CD4-positive, alpha-beta T cell treated with Interleukin-2 at 100 ng/mL for 4 hours (primary cell): ENCODE measurements around the gene IFNA8.
"Not testable (repeated sequence)": the region's sequence is repeated elsewhere in the genome, so short reads cannot be mapped to it uniquely, and the experiment has no call there.

Source experiments
- DNase-seq: peaks from one replicate; pipeline ENCODE4 v3.0.0-alpha.2; 2020; ENCODE audit warnings: low spot score

IFNA8 gene

DNA sequence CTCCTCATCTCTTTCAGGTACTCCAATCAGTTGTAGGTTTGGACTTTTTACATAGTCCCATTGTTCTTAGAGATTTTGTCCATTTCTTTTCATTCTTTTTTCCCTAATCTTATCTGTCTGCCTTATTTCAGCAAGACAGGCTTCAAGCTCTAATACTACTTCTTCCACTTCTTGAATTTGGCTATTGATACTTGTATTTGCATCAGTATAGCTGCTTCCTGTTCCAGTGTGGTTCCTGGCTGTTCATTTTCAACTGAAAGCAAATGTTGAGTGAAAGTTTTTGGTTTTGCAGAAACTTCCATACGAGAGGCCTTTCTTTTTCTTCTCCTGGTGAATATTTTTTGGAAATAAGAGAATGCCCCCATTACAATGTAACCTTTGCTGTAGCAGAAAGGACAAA lies 19.3 kb downstream of the IFNA8 start:
- DNase-seq: no peak

DNA sequence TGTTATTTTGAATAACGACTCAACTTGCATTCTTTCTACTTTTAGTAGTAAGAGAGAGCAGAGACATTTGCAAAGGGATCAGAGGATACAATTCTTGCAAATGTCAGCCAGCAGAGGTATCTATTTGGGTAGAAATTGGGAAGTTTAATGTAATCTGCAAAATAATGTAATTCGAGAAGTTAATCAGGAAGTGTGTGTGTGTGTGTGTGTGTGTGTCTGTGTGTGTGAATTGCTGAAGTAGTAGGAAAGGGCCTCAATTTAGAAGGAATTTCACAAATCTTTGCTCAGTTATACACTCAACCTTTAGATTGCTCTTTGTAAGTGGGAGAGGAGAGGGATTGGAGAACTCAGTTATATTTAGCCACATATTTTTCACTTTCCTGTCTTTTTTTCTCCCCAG lies 20.3 kb downstream of the IFNA8 start:
- no peak for DNase-seq

DNA sequence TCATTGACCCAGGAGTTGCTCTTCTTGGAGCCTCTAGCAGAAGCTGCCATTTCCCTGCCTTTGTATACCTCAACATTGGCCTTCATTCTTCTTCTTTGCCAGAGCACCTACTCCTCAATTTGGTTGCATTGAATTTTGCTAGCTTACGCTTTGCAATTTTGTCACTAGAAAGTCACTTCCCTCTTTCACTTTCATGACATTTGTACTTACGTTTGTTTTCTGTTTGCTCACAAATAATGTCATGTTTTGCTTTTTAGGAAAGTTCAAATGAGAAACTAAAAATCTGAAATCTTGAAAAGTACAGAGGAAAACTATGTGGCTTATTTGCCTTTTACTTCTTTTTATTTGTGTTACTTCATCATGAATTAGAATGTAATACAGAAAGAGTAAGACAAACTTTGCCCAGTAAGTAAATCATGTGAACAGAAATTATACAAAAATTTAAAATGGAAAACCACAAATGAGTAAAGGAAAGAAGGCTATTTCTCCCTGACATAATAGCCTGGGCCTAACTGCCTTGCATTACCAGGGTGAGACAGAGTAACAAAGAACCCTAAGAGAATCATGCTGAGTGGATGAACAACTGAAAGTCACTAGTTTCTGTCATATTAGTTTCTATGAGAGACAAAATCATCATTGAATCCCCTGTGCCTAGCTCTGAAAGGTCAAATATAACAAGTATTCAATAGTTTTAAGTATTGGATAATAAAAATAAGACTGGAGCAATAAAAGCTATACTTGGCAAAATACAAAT lies 23.9 kb downstream of the IFNA8 start:
- DNase-seq: no peak

DNA sequence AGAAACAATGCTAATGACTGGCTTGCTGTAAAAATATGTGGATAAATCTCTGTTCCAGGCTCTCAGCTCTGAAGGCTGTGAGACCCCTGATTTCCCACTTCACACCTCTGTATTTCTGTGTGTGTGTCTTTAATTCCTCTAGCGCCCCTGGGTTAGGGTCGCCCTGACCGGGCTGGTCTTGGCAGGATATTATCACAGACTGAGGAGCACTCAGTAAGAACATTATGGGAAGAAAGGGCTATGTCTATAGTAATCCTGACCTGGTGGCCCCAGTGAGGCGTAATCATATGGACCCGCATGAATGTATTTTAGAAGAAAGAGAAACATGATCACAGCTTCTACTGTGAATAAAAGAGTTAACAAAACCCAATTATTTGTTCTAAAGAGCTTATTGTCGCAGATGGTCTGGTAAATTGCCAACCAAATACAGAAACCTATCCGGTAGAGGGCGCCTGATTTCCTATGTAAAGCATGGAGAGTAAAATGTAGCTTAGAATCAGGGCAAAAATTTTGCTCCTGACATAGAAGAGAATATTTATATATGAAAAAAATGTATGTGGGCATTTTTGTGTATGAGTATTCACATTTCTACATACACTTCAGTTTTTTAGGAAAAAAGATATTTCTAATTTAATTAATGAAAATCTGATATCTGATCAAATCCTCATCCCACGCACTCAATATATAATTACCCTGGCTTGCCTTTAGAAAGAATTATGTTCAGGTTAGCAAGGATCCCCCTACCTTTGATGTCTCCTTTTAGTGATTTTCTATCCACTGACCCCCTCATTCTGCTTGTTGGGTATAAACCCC lies 25.5 kb downstream of the IFNA8 start:
- peak; percentile 59 for DNase-seq

DNA sequence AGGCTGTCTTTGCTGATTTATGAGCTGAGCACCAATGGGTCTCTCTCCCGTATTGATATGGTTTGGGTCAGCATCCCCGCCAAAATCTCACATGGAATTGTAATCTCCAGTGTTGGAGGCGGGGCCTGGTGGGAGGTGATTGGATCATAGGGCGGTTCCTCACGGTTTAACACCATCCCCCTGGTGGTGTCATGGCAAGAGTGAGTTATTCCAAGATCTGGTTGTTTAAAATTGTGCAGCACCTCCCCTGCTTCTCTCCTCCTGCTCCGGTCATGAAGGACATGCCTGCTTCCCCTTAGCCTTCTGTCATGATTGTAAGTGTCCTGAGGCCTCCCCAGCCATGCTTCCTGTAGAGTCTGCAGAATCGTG lies 26.1 kb downstream of the IFNA8 start:
- DNase-seq: not testable (repeated sequence)

DNA sequence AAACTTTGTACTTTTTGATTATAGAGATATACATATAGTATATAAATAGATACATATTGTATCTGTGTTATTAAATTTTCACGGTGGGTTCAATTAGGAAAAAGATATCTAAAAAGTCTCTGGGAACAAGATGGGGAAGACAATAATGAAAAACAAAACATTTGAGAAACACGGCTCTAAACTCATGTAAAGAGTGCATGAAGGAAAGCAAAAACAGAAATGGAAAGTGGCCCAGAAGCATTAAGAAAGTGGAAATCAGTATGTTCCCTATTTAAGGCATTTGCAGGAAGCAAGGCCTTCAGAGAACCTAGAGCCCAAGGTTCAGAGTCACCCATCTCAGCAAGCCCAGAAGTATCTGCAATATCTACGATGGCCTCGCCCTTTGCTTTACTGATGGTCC lies 31.2 kb downstream of the IFNA8 start, which contains the start of gene IFNA1:
IFNA1 (plus strand) TSS at position 301 of the 400 bp plus-strand sequence; CDS start at position 370, 69 bp downstream.
- no peak for DNase-seq

DNA sequence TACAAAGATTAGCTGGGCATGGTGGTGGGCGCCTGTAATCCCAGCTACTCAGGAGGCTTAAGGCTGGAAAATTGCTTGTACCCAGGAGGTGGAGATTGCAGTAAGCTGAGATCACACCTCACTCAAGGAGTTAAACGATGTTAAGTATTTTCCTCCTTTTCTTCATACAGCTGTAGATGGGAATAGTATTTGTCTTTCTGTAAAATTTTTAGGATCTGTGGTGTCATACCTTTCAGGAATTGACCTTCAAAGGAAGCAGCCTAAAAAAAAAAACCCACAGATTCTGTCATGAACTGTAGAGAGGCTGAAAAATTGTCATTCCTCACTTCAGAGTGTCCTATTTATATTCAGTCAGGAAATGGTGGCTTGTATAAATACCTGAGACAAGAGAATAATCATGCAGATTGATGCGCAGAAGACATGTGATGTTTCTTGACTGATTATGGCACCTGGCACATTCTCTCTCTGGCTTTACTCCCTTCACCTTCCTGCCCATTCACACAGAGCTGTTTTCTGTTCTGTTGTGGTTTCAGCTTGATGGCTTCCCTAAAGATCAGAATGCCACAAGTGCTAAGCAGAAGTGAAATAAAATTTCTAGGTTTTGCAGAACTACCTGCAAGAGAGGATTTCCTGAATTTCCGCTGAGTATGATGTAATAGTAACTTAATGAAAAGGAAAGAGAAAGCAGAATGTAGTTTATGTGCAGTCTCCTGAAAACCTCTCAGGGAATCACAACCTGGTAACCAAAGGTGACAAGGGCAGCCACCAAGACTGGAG lies 35.1 kb downstream of the IFNA8 start:
- peak; percentile 47 for DNase-seq

DNA sequence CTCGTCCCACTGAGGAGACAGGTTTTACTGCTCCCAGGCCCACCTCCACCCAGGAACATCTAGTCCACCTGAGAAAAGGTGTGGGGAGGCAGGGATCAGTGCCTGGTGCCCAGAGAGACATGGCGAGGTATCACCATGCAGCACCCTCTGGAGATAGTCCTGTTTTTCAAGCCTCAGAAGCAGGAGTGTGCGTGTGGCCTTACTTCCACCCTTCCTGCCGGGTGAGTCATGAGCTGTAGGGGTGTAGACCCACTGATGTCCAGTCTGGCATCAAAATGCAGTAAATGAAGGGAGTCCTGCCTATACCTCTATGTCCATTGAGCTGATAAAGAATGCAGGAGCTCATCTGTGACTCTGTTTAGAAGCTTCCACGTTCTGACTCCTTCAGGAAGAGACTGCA lies 40.4 kb downstream of the IFNA8 start:
- DNase-seq: not testable (repeated sequence)

DNA sequence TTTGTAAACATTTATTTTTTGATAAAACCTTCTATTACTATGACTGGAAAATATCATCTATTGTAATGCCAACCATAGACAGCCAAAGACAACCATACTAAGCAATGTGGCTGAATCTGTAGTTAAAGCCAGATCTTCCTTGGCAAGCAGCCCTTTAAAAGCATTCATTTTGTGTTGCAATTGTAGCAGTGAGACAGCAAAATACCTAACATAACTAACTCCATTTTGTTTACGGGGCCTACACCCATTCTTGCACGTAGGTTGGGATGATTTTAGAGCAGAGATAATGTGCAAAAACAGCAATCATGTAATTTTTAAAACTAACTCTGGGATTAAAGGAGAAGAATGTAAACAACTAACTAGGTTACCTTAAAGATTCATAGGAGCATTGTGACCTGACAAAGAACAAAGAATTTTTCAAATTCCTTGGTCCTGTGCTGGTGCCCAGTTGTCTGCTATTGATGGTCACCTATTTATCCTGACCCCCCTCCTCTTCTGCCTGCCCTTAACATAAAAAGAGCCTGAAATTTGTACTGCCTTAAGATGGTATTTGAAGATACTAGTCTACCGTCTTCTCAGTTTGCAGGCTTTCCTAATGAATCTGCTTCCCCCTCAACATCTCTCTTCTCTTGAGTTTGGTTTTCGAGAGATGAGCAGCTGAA lies 41.9 kb downstream of the IFNA8 start:
- no peak for DNase-seq

DNA sequence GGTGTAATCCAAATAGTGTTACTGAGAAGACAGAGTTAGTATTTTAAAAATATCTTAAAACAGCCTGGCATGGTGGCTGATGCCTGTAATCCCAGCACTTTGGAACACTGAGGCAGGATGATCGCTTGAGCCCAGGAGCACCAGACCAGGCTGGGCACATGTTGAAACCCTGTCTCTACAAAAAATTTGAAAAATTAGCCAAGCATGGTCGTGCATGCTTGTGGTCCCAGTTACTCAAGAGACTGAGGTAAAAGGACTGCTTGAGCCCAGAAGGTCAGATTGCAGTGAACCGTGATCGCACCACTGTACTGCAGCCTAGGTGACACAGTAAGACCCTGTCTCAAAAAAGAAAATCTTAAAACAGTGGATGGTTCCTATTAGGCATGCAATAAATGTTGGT lies 43.8 kb downstream of the IFNA8 start:
- no peak for DNase-seq

DNA sequence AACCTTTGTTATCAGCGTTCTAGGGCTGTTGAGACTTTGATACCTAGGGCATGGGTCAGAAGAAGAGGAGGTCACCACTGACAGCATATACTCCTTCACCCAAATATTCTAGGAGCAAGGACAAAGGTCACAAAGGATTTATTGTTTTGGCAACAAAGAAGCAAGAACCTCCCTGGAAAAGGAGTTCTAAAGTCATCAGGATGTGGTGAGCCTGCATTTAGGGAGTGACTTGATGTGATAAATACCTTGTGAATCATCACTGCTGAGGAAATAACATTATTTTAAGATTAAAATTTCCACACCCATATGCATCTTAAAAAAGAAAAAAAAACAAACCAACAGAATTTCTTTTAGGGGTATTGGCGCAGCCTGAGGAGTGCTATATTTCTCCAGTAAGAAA lies 45.2 kb downstream of the IFNA8 start:
- no peak for DNase-seq

DNA sequence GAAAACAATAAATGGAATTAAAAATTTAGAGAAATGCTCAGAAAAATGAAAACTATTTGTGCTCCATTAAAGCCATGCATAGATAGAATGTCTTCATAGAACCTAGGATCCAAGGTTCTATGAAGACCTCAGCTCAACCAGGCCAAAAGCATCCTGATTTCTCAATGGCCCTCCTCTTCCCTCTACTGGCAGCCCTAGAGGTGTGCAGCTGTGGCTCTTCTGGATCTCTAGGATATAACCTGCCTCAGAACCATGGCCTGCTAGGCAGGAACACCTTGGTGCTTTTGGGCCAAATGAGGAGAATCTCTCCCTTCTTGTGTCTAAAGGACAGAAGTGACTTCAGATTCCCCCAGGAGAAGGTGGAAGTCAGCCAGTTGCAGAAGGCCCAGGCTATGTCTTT lies 46.4 kb downstream of the IFNA8 start:
- peak; percentile 27 for DNase-seq
